NCI-H1436 treated with DMSO at 0.1 percent for 48 hours (cell line): Measurements from ENCODE around the gene SUCLA2.
"Not testable (repeated sequence)": the region's sequence is repeated elsewhere in the genome, so short reads cannot be mapped to it uniquely, and the experiment has no call there.

ENCODE experiments used
- DNase-seq: peaks from one replicate; lab custom pipeline; 2025; lab: John Stamatoyannopoulos, UW

The SUCLA2 gene

DNA sequence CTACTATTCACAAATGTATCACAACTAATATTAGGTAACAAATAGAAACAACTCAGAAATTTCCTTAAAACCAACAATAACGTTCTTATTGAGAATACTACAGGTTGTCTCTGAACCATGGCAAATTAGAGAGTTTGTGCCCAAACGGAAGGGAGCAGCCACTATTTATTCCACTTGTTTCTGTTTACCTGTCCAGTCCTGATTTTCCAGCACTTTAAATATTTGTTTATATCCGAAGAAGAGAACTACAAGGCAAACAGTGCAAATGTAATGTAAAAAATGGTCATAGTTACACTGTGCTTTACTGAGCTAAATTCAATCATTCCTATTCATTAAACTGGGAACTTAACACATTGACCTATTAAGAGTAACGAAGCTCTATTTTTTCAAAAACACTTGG lies 9.2 kb downstream of the SUCLA2 start:
- DNase-seq = no peak

GRCh38 chr13:47990920-47991466 lies 10.1 kb downstream of the SUCLA2 start:
- no peak for DNase-seq

GRCh38 chr13:47990427-47990826 lies 10.6 kb downstream of the SUCLA2 start:
- no peak for DNase-seq

- DNase-seq = no peak
These were observed 18.0 kb downstream of the SUCLA2 start for GRCh38 chr13:47983070-47983469.

DNA sequence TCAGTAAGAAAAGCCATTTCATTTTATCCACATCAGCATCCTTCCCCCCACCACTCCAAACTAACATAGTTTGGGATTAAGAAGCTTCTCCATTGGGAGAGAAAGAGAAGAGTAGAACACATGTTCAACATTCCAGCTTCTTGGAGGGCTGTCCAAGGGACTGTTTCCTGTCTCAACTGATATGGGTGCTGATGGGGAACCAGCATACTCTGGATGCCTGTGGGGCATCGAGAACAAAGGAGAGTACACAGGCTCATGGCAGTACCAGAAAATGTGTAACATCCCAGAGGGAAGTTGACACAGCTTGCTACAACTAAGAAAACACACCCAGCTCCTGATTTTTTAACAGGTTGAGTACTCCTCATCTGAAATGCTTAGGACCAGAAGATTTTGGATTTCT lies 24.7 kb downstream of the SUCLA2 start:
- DNase-seq = no peak

- no peak for DNase-seq
These were observed 36.2 kb downstream of the SUCLA2 start for GRCh38 chr13:47964863-47965262.

DNA sequence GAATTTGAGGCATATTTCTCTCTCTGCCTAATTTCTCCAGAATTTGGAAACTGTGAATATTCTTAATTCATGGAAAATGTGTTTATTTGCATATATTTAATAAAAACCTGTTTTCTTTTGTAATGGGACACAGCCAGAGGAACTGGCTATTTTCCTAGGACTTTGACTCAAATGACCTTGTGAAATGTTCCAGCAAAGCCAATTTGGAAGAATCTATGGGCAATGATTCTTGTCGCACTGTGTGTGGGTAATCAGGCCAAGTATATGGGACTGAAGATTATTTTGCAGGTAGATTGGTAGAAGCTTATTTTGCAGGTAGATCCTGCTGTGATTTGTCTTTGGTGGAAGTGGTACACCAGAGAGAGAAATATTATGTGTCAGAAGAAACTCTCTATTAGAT lies 38.8 kb downstream of the SUCLA2 start:
- DNase-seq = no peak

DNA sequence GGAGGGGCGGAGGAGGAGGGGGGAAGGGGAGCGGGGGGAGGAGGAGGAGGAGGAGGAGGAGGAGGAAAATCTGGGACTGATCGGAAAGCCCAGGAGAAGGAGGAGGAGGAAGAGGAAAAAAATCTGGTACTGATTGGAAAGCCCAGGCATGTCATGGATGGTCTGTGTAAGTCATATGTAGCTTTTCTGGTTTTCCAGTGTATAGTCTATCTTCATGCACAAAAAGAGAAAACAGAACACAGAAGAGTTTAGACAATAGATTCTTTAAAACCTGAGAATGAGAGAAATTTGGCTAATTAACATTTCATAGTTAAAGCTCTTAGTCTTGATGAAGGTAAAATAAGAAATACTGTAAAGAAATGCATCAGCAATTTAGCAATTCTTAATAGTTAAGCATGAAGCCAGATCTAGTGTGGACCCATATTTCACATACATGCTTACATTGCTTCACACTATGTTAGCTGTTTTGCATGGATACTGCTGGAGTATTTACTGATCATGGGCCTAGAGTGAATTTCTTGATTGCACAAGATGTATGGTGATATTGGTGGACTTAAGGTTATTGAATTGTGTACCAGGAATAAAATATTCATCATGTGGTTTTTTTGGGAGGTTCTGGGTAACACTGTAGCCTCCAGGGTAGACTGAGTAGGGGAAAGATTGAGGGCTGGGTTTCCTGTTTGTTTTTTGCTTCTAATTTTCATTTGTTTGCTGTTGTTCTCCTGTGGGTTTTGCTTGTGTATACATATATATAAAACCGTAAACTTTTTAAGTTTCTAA lies 41.4 kb downstream of the SUCLA2 start:
- no peak for DNase-seq

DNA sequence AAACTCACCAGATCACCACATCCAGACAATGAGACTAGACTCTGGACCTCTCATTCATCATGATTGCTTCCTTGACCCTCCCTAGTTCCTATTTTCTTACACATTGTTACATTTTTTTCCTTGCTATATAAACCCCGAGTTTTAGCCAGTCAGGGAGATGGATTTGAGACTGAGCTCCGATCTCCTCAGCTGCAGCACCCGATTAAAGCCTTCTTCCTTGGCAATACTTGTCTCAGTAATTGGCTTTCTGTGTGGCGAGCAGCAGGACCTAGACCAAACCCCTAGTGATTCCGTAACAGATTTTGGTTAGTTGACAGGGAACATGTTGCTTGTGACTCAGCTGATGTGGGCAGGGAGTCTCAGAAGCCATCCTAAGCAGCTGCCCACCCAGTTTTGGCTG lies 44.0 kb downstream of the SUCLA2 start:
- DNase-seq = no peak

DNA sequence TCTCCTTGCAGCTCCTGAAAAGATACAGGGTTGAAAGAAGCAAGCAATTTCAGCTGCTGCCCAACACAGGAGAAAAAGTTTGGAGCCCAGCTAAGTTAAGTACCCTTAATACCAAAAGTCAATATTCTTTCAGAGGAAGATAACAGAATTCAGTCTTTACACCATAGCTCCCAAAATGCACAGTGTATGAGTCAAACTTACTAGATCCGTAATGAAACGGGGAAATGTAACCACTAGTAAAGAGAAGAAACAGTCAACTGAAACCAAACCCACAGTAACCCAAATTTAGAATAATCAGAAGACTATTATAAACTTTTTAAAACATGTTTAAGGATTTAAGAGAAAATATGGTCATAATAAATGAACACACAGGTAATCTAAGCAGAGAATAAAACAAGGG lies 45.2 kb downstream of the SUCLA2 start:
- DNase-seq = no peak

- no peak for DNase-seq
These were observed 51.3 kb downstream of the SUCLA2 start for GRCh38 chr13:47949799-47950198.

GRCh38 chr13:47945738-47946137 lies 55.3 kb downstream of the SUCLA2 start:
- no peak for DNase-seq

GRCh38 chr13:47945146-47945545 lies 55.9 kb downstream of the SUCLA2 start:
- DNase-seq = not testable (repeated sequence)

- DNase-seq = no peak
These were observed 66.7 kb downstream of the SUCLA2 start for GRCh38 chr13:47934371-47934770.

GRCh38 chr13:47932950-47933923 lies 67.8 kb downstream of the SUCLA2 start:
- peak; percentile 0 for DNase-seq

- DNase-seq = no peak
These were observed 70.4 kb downstream of the SUCLA2 start for GRCh38 chr13:47930649-47931165.

- no peak for DNase-seq
These were observed 71.9 kb downstream of the SUCLA2 start for GRCh38 chr13:47929156-47929555.

GRCh38 chr13:47917022-47917574 lies 84.0 kb downstream of the SUCLA2 start:
- no peak for DNase-seq

DNA sequence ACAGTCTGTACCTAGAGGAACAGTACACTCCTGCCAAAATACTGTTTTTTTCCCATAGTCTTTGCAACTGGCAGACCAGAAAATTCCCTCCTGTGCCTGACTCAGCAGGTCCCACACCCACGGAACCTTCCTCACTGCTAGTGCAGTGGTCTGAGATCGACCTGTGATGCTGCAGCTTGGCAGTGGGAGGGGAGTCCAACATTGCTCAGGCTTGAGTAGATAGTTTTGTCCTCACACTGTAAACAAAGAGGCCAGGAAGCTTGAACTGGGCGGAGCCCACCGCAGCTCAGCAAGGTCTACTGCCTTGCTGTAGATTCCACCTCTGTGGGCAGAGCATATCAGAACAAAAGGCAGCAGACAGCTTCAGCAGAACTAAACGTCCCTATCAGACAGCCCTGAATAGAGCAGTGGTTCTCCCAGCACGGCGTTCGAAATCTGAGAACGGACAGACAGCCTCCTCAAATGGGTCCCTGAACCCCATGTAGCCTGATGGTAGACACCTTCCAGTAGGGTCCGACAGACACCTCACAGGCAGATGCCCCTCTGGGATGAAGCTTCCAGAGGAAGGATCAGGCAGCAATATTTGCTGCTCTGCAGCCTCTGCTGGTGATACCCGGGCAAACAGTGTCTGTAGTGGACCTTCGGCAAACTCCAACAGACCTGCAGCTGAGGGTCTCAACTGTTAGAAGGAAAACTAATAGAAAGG lies 92.7 kb downstream of the SUCLA2 start:
- no peak for DNase-seq

- no peak for DNase-seq
These were observed 96.2 kb downstream of the SUCLA2 start for GRCh38 chr13:47904891-47905290.

GRCh38 chr13:47904241-47904640 lies 96.8 kb downstream of the SUCLA2 start:
- DNase-seq = no peak

GRCh38 chr13:47903836-47904235 lies 97.2 kb downstream of the SUCLA2 start:
- no peak for DNase-seq
